Measurements from ENCODE around the gene RAPGEF2.

DNA sequence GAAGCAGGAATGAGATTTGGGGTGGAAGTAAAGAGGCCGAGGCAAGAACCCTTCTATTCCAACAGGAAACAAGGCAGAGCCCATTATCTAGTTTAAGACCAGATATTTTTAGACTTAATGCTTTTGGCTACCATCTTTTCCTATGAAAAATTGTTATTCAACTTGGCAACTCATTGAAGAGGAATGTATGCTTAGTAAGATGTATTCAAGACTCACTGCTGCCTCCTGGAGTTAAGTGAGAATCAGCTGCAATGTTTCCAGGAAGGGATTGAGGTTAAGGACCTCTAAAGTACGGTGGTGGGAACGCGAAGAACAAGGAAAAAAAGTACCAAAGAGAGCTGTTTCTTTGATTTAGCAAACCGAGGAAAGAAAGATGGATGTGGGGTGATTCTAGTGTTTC, 89.1 kb downstream of the RAPGEF2 start:
- no peak for TF ChIP-seq TOX (CRISPR knock-in tag; IDR thresholded peaks at IDR 0.05; ENCODE audit: borderline replicate concordance)
- TF ChIP-seq, protein P1, sequence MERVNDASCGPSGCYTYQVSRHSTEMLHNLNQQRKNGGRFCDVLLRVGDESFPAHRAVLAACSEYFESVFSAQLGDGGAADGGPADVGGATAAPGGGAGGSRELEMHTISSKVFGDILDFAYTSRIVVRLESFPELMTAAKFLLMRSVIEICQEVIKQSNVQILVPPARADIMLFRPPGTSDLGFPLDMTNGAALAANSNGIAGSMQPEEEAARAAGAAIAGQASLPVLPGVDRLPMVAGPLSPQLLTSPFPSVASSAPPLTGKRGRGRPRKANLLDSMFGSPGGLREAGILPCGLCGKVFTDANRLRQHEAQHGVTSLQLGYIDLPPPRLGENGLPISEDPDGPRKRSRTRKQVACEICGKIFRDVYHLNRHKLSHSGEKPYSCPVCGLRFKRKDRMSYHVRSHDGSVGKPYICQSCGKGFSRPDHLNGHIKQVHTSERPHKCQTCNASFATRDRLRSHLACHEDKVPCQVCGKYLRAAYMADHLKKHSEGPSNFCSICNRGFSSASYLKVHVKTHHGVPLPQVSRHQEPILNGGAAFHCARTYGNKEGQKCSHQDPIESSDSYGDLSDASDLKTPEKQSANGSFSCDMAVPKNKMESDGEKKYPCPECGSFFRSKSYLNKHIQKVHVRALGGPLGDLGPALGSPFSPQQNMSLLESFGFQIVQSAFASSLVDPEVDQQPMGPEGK (CRISPR knock-in tag; IDR thresholded peaks at IDR 0.05; ENCODE audit: borderline replicate concordance), result no peak
- no peak for TF ChIP-seq ISL1 (CRISPR knock-in tag; IDR thresholded peaks at IDR 0.05)
- no peak for TF ChIP-seq ZFP30 (CRISPR knock-in tag; IDR thresholded peaks at IDR 0.05)
- no peak for TF ChIP-seq ARNTL (CRISPR knock-in tag; IDR thresholded peaks at IDR 0.05; ENCODE audit: borderline replicate concordance, low read depth)
- no peak for TF ChIP-seq TCF4 (CRISPR knock-in tag; IDR thresholded peaks at IDR 0.05; ENCODE audit: borderline replicate concordance)
- no peak for TF ChIP-seq PPARA (CRISPR knock-in tag; IDR thresholded peaks at IDR 0.05; ENCODE audit: borderline replicate concordance)
- no peak for TF ChIP-seq ZNF70 (CRISPR knock-in tag; IDR thresholded peaks at IDR 0.05)
- TF ChIP-seq RARB (CRISPR knock-in tag; IDR thresholded peaks at IDR 0.05), result no peak
- TF ChIP-seq, protein P2, sequence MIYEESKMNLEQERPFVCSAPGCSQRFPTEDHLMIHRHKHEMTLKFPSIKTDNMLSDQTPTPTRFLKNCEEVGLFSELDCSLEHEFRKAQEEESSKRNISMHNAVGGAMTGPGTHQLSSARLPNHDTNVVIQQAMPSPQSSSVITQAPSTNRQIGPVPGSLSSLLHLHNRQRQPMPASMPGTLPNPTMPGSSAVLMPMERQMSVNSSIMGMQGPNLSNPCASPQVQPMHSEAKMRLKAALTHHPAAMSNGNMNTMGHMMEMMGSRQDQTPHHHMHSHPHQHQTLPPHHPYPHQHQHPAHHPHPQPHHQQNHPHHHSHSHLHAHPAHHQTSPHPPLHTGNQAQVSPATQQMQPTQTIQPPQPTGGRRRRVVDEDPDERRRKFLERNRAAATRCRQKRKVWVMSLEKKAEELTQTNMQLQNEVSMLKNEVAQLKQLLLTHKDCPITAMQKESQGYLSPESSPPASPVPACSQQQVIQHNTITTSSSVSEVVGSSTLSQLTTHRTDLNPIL (CRISPR knock-in tag; IDR thresholded peaks at IDR 0.05; ENCODE audit: low read depth), result no peak
- TF ChIP-seq ESRRG (CRISPR knock-in tag; IDR thresholded peaks at IDR 0.05), result no peak
- TF ChIP-seq ZC3H10 (CRISPR knock-in tag; IDR thresholded peaks at IDR 0.05), result no peak
